Measurements from ENCODE around the gene HOXB1.
A peak's percentile ranks its signal among the peaks of the same experiment; 100 is the strongest.
"Not testable (repeated sequence)": the region's sequence is repeated elsewhere in the genome, so short reads cannot be mapped to it uniquely, and the experiment has no call there.

Gene HOXB1

GRCh38 chr17:48543107-48543853 is 12.5 kb upstream of the HOXB1 start:
- DNase-seq (ENCODE audit: low read depth in 3 of 3): peak in 2 of 3 experiments; percentile 20 to 61

GRCh38 chr17:48542698-48543106 is 11.9 kb upstream of the HOXB1 start:
- no peak for DNase-seq (ENCODE audit: low read depth in 3 of 3)

GRCh38 chr17:48542114-48542656 is 11.4 kb upstream of the HOXB1 start:
- DNase-seq (ENCODE audit: low read depth in 3 of 3): no peak

GRCh38 chr17:48541577-48542113 is 10.8 kb upstream of the HOXB1 start:
- peak in 2 of 3 experiments; percentile 19 to 39 for DNase-seq (ENCODE audit: low read depth in 3 of 3)

- no peak for DNase-seq (ENCODE audit: low read depth in 3 of 3)
These were observed 10.3 kb upstream of the HOXB1 start for GRCh38 chr17:48541036-48541576.

- no peak for DNase-seq (ENCODE audit: low read depth in 3 of 3)
These were observed 9.4 kb upstream of the HOXB1 start for GRCh38 chr17:48540213-48540612.

- DNase-seq (ENCODE audit: low read depth in 3 of 3): no peak
These were observed 8.4 kb upstream of the HOXB1 start for GRCh38 chr17:48539177-48539576.

- DNase-seq (ENCODE audit: low read depth in 3 of 3): no peak
These were observed 6.5 kb upstream of the HOXB1 start for GRCh38 chr17:48537316-48537715.

GRCh38 chr17:48535793-48536559 is 5.2 kb upstream of the HOXB1 start:
- DNase-seq (ENCODE audit: low read depth in 3 of 3): not testable (repeated sequence)

- no peak for DNase-seq (ENCODE audit: low read depth in 3 of 3)
These were observed 1.4 kb upstream of the HOXB1 start for GRCh38 chr17:48532261-48532660.

- DNase-seq (ENCODE audit: low read depth in 3 of 3): no peak
These were observed 464 bp downstream of the HOXB1 start for GRCh38 chr17:48530208-48530886.

- no peak for DNase-seq (ENCODE audit: low read depth in 3 of 3)
These were observed 1.2 kb downstream of the HOXB1 start for GRCh38 chr17:48529683-48530009.

- no peak for DNase-seq (ENCODE audit: low read depth in 3 of 3)
These were observed 1.7 kb downstream of the HOXB1 start for GRCh38 chr17:48528936-48529682.

GRCh38 chr17:48528153-48528935 is 2.5 kb downstream of the HOXB1 start:
- DNase-seq (ENCODE audit: low read depth in 3 of 3): no peak

- DNase-seq (ENCODE audit: low read depth in 3 of 3): no peak
These were observed 3.3 kb downstream of the HOXB1 start for GRCh38 chr17:48527547-48527932.

GRCh38 chr17:48526608-48527546 is 3.9 kb downstream of the HOXB1 start:
- no peak for DNase-seq (ENCODE audit: low read depth in 3 of 3)

GRCh38 chr17:48523010-48523409 is 7.8 kb downstream of the HOXB1 start:
- no peak for DNase-seq (ENCODE audit: low read depth in 3 of 3)

- DNase-seq (ENCODE audit: low read depth in 3 of 3): no peak
These were observed 8.7 kb downstream of the HOXB1 start for GRCh38 chr17:48522031-48522653.

- DNase-seq (ENCODE audit: low read depth in 3 of 3): no peak
These were observed 10.2 kb downstream of the HOXB1 start for GRCh38 chr17:48520631-48521079.
